Testis (tissue), 2 donors: ENCODE measurements around the gene RASSF7.

Source experiments
- CTCF ChIP-seq, 3 experiments: fragments of 450-650 bp in 2 of 3; fragments of 200-600 bp in 1 of 3; sonication (generic) in 1 of 3; IDR thresholded peaks; one replicate each; pipeline ENCODE4 v1.5.1; 2016 to 2019; ENCODE audit warnings: antibody characterized with exemption in 3 of 3, mild to moderate bottlenecking in 2 of 3, moderate library complexity in 1 of 3
- POLR2A ChIP-seq: fragments of 450-650 bp; IDR thresholded peaks from one replicate; pipeline ENCODE4 v1.6.1; 2017; ENCODE audit warnings: antibody characterized with exemption, mild to moderate bottlenecking, moderate library complexity

GRCh38 chr11:611001-611996 lies 50.5 kb downstream of the RASSF7 start:
- TF ChIP-seq POLR2A (no peak), CTCF (IDR thresholded peaks at IDR 0.05) (no peak)
